Measurements from ENCODE around the gene GLOD4. TPM values are rescaled to one million over a fixed set of nuclear protein-coding genes. Genes with fewer than 3 reads are reported as not detected.

GLOD4 gene
- total RNA-seq, 4 donors from 2014 or later: 41.1 to 73.1 (median 44.7) TPM

- TF ChIP-seq CTCF (IDR thresholded peaks at IDR 0.05): no peak
- ATAC-seq (ENCODE audit: low FRiP score): no peak
- DNase-seq (ENCODE audit: low spot score): no peak
These were observed 48.3 kb downstream of the GLOD4 start for GRCh38 chr17:733743-734142.

DNA sequence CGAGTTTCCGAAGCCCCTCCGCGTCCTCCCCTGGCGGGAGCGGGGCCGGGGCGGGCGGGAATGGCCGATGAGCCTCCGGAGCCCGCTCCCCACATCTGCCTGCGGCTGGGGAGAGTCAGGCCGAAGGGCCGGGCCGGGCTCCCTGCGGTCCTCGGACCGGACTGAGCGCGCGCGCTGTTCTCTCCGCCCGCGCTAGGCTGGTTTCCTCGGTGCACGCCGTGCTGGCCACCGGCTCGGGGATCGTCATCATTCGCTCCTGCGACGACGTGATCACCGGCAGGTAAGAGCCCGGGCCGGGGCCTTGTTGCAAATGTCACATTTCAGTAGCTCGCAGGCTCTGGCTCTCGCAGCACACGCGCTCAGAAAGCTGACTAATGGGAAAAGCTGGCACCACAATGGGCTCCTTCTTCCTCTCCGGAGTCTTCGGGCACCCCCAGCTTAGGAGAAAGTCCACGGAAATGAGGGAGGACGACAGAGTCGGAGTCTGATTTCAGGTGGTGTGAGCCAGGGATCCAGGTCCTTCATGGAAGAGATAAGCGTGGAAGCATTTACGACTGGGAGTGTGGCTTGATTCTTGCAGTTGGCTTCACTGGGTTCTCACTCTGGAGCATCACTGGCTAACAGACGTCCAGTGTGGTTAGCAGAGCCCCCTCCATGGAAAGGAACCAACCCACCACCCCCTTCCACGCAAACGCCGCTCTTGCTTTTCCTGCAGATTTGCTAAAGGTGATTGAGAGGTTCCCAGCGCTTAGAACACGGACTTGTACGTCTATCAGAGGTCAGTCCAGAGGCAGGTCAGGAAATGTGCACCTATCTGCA lies 49.0 kb downstream of the GLOD4 start:
- no peak for TF ChIP-seq CTCF (IDR thresholded peaks at IDR 0.05)
- DNase-seq (ENCODE audit: low spot score) (no peak), ATAC-seq (ENCODE audit: low FRiP score) (peak; percentile 39)

GRCh38 chr17:732067-732901 lies 49.8 kb downstream of the GLOD4 start, which contains the start of gene TLCD3A:
TLCD3A (plus strand) TSS chr17:732596; CDS start chr17:732648, 52 bp downstream.
- no peak for TF ChIP-seq CTCF (IDR thresholded peaks at IDR 0.05)
- DNase-seq (ENCODE audit: low spot score): no peak
- peak; percentile 89 for ATAC-seq (ENCODE audit: low FRiP score)

- ATAC-seq (ENCODE audit: low FRiP score) (peak; percentile 33), DNase-seq (ENCODE audit: low spot score) (no peak)
- TF ChIP-seq CTCF (IDR thresholded peaks at IDR 0.05): no peak
These were observed 50.4 kb downstream of the GLOD4 start for GRCh38 chr17:731644-732066.

DNA sequence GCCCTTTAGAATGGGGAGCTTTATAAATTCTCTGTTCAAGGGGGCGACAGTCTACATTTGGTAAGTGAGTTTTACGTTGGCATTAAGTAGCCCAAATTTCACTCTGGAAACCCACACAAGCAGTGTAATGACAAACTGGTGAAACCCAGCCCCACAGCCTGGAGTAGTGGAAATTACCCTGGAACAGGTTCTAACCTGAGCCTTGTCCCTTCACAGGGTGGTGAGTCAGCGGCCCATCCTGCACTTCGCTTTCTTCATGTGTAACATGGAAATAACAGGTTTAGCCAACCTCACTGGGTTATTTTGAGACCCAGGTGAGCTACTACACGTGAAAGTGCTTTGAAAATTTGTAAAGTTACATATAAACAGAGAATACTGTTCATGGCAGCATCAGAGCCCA lies 53.2 kb downstream of the GLOD4 start:
- no peak for TF ChIP-seq CTCF (IDR thresholded peaks at IDR 0.05)
- ATAC-seq (ENCODE audit: low FRiP score): no peak
- DNase-seq (ENCODE audit: low spot score): no peak

DNA sequence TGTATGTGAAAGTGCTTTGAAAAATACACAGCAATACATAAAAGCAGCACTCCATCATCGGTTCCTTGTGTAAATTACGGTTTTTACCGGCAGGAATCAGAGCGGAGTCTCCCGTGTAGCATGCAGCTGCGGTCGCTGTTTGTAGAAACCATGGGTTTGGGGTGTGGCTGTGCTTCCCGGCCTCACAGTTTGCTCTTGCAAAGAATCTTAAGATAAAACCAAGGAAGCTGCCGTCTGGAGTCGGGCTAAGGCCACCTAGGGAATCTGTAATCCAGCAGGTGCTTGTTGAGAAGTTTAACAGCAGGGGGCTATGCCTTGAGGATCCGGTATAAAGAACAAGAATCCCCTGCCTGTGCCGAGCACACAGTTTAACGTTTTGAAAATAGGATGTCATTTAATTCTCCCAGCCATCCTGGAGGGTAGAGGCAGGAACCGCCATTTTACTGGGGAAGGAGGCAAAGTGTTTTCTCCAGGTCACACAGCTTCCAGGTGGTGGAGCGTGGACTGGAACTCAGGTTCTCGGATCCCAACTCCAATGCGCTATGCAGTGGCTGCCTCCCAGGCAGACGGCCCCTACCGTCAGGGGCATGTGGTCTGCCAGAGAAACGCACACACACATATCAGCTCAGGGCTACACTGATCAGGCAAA lies 55.7 kb downstream of the GLOD4 start:
- DNase-seq (ENCODE audit: low spot score): no peak
- no peak for TF ChIP-seq CTCF (IDR thresholded peaks at IDR 0.05)
- ATAC-seq (ENCODE audit: low FRiP score): no peak

All from omental fat pad (tissue), 4 donors.